Neutrophil (primary cell): Measurements from ENCODE around the gene IRF5.

ENCODE experiments used
- H3K27ac ChIP-seq: fragments of 200-600 bp; sonication (generic); 2 replicates; pipeline ENCODE4 v1.5.1; 2016; ENCODE audit warnings: mild to moderate bottlenecking, moderate library complexity
- H3K27me3 ChIP-seq: fragments of 200-600 bp; sonication (generic); 2 replicates; pipeline ENCODE4 v1.6.0; 2016; ENCODE audit warnings: mild to moderate bottlenecking
- H3K36me3 ChIP-seq: fragments of 200-600 bp; sonication (generic); 2 replicates; pipeline ENCODE4 v1.5.1; 2017
- H3K4me1 ChIP-seq, 2 experiments: fragments of 200-600 bp in 1 of 2; sonication (generic) in 1 of 2; 1 replicate in 1 of 2; 2 replicates in 1 of 2; pipeline versions ENCODE4 v1.5.1 to v1.6.1; 2013 to 2016; ENCODE audit warnings: low read depth in 1 of 2, low read length in 1 of 2, mild to moderate bottlenecking in 1 of 2, moderate library complexity in 1 of 2; ENCODE audit not compliant: control insufficient read depth in 1 of 2, insufficient read depth in 1 of 2
- H3K4me3 ChIP-seq, 2 experiments: fragments of 200-600 bp in 1 of 2; sonication (generic) in 1 of 2; 1 replicate in 1 of 2; 2 replicates in 1 of 2; pipeline ENCODE4 v1.5.1; 2013 to 2016; ENCODE audit warnings: low read depth in 1 of 2, low read length in 1 of 2, mild to moderate bottlenecking in 1 of 2, moderate library complexity in 1 of 2
- H3K9me3 ChIP-seq: fragments of 200-600 bp; sonication (generic); 2 replicates; pipeline ENCODE4 v1.5.1; 2016
- TF ChIP-seq, protein P1 (sequence below): fragments of 200-600 bp; sonication (generic); IDR thresholded peaks from 2 replicates; pipeline ENCODE4 v1.5.1; 2016; ENCODE audit warnings: antibody characterized with exemption

Gene IRF5

DNA sequence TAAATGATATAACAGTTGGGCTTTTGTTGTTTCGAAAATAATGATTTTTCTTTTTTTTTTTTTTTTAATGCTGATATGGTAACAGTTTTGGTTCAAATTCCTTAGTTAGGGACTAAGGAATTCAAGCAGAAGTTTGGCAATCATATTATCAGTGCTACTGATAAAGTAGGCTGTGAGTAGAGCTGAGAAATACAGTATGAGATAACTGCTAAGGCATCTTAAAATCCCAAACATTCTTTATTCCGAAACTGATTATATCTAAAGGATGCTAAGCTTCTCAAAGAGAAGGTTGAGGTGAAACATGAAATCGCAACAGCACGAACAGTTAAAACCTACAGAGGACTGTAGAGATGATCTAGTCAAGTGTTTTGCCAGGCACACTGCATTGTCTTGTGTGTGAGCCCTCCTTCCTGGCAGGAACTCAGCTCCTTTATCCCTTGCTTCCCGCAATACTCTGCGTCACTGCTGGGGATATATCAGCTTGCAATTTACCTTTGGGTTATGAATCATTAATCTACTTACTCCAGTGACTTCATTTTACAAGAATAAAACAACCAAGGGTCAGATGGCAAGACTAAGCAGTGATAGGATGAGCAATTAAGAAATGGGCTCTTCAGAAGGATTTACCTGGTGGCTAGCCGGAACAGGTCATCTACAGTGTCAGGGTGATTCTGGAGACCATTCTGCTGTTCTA, 36.7 kb downstream of the IRF5 start:
- Histone ChIP-seq H3K4me1 (no peaks in the 10 kb centered on the region), H3K4me3 (no peak overlapping the region), H3K36me3 (peaks cover 97% of the 10 kb centered on the region), H3K27me3 (no peaks in the 10 kb centered on the region), H3K27ac (no peak overlapping the region), H3K9me3 (no peaks in the 10 kb centered on the region)
- TF ChIP-seq, protein P1, sequence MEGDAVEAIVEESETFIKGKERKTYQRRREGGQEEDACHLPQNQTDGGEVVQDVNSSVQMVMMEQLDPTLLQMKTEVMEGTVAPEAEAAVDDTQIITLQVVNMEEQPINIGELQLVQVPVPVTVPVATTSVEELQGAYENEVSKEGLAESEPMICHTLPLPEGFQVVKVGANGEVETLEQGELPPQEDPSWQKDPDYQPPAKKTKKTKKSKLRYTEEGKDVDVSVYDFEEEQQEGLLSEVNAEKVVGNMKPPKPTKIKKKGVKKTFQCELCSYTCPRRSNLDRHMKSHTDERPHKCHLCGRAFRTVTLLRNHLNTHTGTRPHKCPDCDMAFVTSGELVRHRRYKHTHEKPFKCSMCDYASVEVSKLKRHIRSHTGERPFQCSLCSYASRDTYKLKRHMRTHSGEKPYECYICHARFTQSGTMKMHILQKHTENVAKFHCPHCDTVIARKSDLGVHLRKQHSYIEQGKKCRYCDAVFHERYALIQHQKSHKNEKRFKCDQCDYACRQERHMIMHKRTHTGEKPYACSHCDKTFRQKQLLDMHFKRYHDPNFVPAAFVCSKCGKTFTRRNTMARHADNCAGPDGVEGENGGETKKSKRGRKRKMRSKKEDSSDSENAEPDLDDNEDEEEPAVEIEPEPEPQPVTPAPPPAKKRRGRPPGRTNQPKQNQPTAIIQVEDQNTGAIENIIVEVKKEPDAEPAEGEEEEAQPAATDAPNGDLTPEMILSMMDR = no peak

DNA sequence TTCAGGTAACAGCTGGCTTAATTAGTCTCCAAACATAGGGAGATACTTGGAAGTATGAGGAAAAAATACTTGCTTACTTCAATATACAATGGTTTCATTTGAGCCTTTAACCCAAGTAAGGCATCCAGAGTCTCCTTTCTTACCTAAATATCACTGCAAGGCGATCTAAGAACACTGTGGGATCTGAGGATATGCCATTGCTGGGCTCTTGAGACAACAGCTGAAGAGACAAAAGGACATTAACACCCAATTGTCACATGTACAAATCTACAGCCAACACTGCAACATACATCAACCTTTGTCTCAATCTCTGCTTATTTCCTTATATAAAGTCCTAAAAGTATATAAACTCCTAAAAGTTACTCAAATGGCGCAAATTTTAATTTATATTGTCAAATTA, 44.4 kb downstream of the IRF5 start:
- no peaks in the 10 kb centered on the region for H3K9me3 ChIP-seq
- H3K27ac ChIP-seq = no peak overlapping the region
- no peaks in the 10 kb centered on the region for H3K27me3 ChIP-seq

DNA sequence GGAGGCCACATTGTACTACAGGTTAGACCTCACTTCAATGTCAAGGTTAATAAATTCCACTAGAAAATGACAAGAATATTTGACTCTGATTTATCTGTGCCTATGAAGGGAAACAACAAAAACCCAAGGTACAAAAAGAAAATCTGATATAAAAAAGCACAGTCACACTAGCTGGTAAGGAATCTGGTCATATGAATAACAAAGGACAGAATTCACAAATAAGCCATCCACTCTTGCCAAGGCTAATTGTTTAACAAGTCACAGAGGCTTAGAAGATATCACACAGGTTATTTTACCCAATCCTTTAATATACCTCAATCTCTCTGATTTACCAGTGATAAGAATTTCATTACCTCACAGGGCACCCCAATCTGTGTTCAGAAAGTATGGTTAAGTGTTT, 47.9 kb downstream of the IRF5 start:
- TF ChIP-seq, protein P1 = no peak
- Histone ChIP-seq H3K4me1 (peaks cover 7 to 8% of the 10 kb centered on the region in 2 experiments), H3K27me3 (no peaks in the 10 kb centered on the region), H3K9me3 (no peaks in the 10 kb centered on the region), H3K27ac (no peak overlapping the region), H3K36me3 (peaks cover 97% of the 10 kb centered on the region), H3K4me3 (no peak overlapping the region)

More for the DNA sequence above, 44.4 kb downstream of the IRF5 start:
- Histone ChIP-seq H3K4me1 (no peaks in the 10 kb centered on the region), H3K4me3 (no peak overlapping the region), H3K36me3 (peaks cover 98% of the 10 kb centered on the region)
- TF ChIP-seq, protein P1 = no peak

DNA sequence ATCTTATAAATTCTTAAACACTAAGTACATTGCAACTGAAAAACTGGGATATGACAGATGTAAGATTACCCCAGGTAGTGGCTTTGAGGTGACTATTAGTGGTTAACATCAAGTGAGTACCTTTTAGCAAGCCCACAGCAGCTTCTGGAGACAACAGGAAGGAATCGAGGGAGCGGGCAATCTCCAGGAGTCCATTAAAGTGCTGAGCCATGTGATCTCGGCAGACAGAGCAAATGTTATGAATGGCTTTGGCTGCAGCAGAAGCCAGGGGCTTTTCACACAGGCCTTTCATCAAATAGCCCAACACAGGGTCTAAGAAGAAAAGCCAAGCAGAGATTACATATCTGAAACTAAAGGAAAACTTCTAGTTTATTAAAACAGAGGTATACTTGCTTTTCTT, 48.9 kb downstream of the IRF5 start:
- peaks cover 8 to 9% of the 10 kb centered on the region in 2 experiments for H3K4me1 ChIP-seq
- H3K36me3 ChIP-seq = peaks cover 99% of the 10 kb centered on the region
- no peak overlapping the region for H3K27ac ChIP-seq
- H3K4me3 ChIP-seq = no peak overlapping the region
- no peaks in the 10 kb centered on the region for H3K9me3 ChIP-seq
- TF ChIP-seq, protein P1 = no peak
- no peaks in the 10 kb centered on the region for H3K27me3 ChIP-seq

DNA sequence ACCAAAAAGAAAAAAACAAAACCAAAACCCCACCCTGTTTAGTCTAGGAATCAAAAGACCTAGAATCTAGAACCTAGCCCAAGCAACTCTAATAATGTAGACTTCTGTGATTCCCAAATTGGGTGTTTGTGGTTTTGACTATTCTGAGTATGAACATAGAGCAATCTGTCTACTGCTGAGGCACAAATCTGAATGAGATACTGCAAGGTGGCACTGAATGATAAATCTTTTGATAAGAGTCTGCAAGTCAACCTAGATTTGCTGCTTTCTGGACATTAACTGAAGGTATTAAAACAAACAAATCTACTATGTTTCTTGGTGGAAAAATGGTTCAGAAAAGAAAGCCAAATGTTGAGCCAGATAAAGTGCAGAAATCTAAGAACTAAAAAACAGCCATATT, 50.6 kb downstream of the IRF5 start:
- H3K4me3 ChIP-seq = no peak overlapping the region
- H3K27me3 ChIP-seq = no peaks in the 10 kb centered on the region
- TF ChIP-seq, protein P1 = no peak
- H3K27ac ChIP-seq = no peak overlapping the region
- no peaks in the 10 kb centered on the region for H3K9me3 ChIP-seq
- H3K36me3 ChIP-seq = peaks cover 99% of the 10 kb centered on the region
- H3K4me1 ChIP-seq = peaks cover 8 to 9% of the 10 kb centered on the region in 2 experiments
